Stomach smooth muscle (tissue), 2 donors: Measurements from ENCODE around the gene PCTP.

Experiments
- H3K27ac ChIP-seq: one replicate; pipeline ENCODE4 v1.7.0; 2013; ENCODE audit warnings: mild to moderate bottlenecking, low read length, inconsistent platforms
- H3K27me3 ChIP-seq, 2 donors: one replicate each; pipeline ENCODE4 v1.7.0; 2013; ENCODE audit warnings: low read length in 2 of 2; ENCODE audit not compliant: insufficient read depth in 2 of 2, control insufficient read depth in 1 of 2
- H3K36me3 ChIP-seq, 2 donors: one replicate each; pipeline ENCODE4 v1.7.0; 2013; ENCODE audit warnings: low read length in 2 of 2; ENCODE audit not compliant: control insufficient read depth in 2 of 2, insufficient read depth in 2 of 2
- H3K4me1 ChIP-seq: one replicate; pipeline ENCODE4 v1.7.0; 2013; ENCODE audit warnings: low read length; ENCODE audit not compliant: control insufficient read depth, insufficient read depth
- H3K4me3 ChIP-seq, 2 donors: one replicate each; pipeline ENCODE4 v1.7.0; 2013; ENCODE audit warnings: low read length in 2 of 2
- H3K9ac ChIP-seq, 2 donors: one replicate each; pipeline ENCODE4 v1.7.0; 2013; ENCODE audit warnings: low read length in 2 of 2, mild to moderate bottlenecking in 1 of 2
- H3K9me3 ChIP-seq, 2 donors: one replicate each; pipeline ENCODE4 v1.7.0; 2013; ENCODE audit warnings: low read length in 2 of 2; ENCODE audit not compliant: control insufficient read depth in 2 of 2
- donor health status: healthy.
- donor health status: Pancreatic carcinoma.

The PCTP gene

DNA sequence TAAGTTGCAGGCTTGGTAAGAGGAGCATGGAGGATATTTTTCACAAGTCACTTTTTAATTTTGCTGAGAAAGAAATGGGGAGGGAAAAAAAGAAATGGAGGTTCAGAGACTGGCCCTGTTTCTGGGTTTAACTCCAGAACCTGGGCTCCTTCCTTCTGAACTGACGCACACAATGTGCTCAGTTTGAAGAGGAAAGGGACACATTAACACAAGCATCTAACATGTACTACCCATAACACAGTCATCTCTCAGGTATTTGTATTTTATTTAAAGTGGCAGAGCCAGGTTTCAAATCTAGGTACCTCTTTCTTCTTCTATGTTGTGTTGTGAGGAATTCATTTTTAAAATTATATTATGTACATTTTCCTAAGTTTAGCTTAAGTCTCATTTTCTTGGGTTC lies 22.9 kb upstream of the PCTP start:
- H3K27ac ChIP-seq: peak overlapping the region; percentile 84
- no peaks in the 10 kb centered on the region for H3K36me3 ChIP-seq
- no peaks in the 10 kb centered on the region for H3K27me3 ChIP-seq
- peak overlapping the region; percentile 15 to 31 for H3K9ac ChIP-seq
- H3K4me3 ChIP-seq: no peak overlapping the region
- peaks cover 56% of the 10 kb centered on the region for H3K4me1 ChIP-seq
- no peaks in the 10 kb centered on the region for H3K9me3 ChIP-seq

DNA sequence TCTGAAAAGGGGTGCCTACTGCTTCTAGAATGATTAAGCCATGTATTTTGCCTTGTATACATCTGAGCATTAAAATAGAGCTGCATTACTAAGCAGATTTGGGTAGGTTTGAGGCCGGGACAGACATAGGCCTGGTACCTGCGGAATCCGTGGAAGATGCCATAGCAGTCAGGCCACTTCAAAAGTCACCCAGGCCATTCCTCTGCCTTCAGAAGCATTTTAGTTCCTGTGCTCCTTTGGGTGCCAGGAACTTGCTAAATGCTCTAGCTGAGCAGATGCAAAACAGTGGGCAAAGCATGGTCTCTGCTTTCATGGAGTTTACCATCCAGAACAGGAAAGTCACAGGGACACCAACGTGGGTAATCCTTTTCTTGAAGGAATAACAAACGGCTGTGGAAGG lies 22.5 kb upstream of the PCTP start:
- no peak overlapping the region for H3K4me3 ChIP-seq
- H3K4me1 ChIP-seq: peaks cover 60% of the 10 kb centered on the region
- no peaks in the 10 kb centered on the region for H3K27me3 ChIP-seq
- no peak overlapping the region for H3K9ac ChIP-seq
- H3K36me3 ChIP-seq: no peaks in the 10 kb centered on the region
- no peaks in the 10 kb centered on the region for H3K9me3 ChIP-seq
- H3K27ac ChIP-seq: peak overlapping the region; percentile 84

- no peaks in the 10 kb centered on the region for H3K36me3 ChIP-seq
- H3K9me3 ChIP-seq: no peaks in the 10 kb centered on the region
- peak overlapping the region; percentile 84 for H3K27ac ChIP-seq
- H3K4me3 ChIP-seq: no peak overlapping the region
- no peak overlapping the region for H3K9ac ChIP-seq
- H3K4me1 ChIP-seq: peaks cover 61% of the 10 kb centered on the region
- H3K27me3 ChIP-seq: no peaks in the 10 kb centered on the region
Observed at GRCh38 chr17:55728833-55729232, 22.0 kb upstream of the PCTP start.

GRCh38 chr17:55729484-55729883 lies 21.4 kb upstream of the PCTP start:
- Histone ChIP-seq H3K36me3 (no peaks in the 10 kb centered on the region), H3K4me3 (no peak overlapping the region), H3K27ac (peak overlapping the region; percentile 84), H3K4me1 (peaks cover 59% of the 10 kb centered on the region), H3K9ac (no peak overlapping the region), H3K27me3 (no peaks in the 10 kb centered on the region), H3K9me3 (no peaks in the 10 kb centered on the region)

DNA sequence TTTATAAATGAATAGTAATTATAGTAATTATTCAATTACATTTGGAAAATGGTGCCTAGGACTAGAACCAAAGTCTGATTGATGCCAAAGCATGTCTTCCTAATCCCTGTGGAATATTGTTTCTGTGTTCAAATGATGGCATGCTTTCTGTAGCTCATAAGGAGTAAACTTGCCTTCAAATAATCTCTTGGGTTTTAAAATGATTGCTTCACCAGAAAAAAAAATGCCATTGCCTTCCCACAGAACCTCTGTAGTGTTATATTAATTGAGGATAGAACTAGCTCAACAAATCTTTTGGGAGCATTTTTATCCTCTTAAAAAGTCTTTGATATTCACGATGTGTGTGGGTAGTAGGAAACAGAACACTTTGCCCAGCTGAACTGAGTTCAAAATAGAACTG lies 20.5 kb upstream of the PCTP start:
- Histone ChIP-seq H3K4me1 (peaks cover 60% of the 10 kb centered on the region), H3K4me3 (peak overlapping the region in 1 of 2 donors; percentile 57), H3K27ac (peak overlapping the region; percentile 87)

DNA sequence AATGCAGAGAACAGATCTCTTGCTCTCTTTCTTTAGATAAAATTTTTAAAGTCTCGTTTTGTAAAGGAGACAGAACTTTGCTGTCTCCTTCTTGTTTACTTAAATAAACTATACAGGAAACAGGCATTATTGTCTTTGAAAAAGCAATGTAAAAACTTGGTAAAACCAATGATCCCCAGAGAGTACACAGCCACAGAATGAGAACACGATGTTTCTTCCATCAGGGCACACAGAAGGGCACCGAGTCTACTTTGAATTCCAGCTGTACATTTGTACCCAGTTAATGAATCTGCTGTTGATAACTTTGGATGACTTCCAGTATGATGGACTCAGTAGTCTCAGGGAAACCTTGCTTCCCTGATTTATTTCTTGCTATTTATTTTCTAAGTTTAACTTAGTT lies 20.0 kb upstream of the PCTP start:
- Histone ChIP-seq H3K9me3 (no peaks in the 10 kb centered on the region), H3K4me1 (peaks cover 59% of the 10 kb centered on the region), H3K36me3 (no peaks in the 10 kb centered on the region), H3K27me3 (no peaks in the 10 kb centered on the region), H3K9ac (peak overlapping the region in 1 of 2 donors; percentile 29), H3K27ac (peak overlapping the region; percentile 87), H3K4me3 (peak overlapping the region in 1 of 2 donors; percentile 57)

More for the DNA sequence above, 20.5 kb upstream of the PCTP start:
- Histone ChIP-seq H3K27me3 (no peaks in the 10 kb centered on the region), H3K9ac (peak overlapping the region in 1 of 2 donors; percentile 29), H3K9me3 (no peaks in the 10 kb centered on the region), H3K36me3 (no peaks in the 10 kb centered on the region)

DNA sequence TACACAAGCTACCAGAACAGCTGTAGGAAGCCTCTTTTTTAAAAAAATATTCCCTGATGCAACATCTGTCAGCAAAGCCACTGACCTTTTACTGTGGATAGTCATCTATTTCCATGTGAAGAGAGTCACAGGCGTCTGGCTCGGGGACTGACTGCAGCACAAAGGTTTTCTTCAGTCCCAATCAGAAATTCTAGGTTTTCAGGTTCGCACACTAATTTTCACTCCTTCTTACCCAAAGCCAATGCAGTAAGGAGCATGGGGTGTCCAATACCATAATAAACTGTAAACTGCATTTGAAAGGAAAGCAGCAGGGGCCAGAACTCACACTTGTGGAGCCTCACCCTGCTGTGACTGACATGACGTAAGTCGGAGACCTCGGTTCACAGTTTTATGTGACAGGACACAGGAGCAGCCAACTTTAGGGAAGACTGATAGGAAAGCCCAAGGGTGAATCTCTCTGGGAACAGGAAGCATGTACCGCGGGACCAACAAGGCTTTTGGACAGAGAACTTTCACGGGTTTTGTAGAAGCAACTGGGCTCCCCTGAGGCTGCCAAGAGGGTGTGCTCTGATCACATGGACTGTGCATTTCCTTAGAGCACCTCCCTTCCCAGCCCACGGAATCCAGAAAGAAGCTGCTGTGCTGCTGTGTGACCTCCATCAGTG lies 19.1 kb upstream of the PCTP start:
- peak overlapping the region; percentile 3 to 57 for H3K4me3 ChIP-seq

GRCh38 chr17:55734128-55734781 lies 16.6 kb upstream of the PCTP start:
- H3K27me3 ChIP-seq: no peaks in the 10 kb centered on the region
- H3K36me3 ChIP-seq: no peaks in the 10 kb centered on the region
- H3K9me3 ChIP-seq: no peaks in the 10 kb centered on the region
- H3K4me1 ChIP-seq: peaks cover 34% of the 10 kb centered on the region
- no peak overlapping the region for H3K4me3 ChIP-seq
- H3K9ac ChIP-seq: peak overlapping the region in 1 of 2 donors; percentile 16
- H3K27ac ChIP-seq: peak overlapping the region; percentile 2

More for the DNA sequence above, 19.1 kb upstream of the PCTP start:
- H3K9me3 ChIP-seq: no peaks in the 10 kb centered on the region
- peaks cover 50% of the 10 kb centered on the region for H3K4me1 ChIP-seq
- no peaks in the 10 kb centered on the region for H3K36me3 ChIP-seq
- H3K27me3 ChIP-seq: no peaks in the 10 kb centered on the region
- H3K9ac ChIP-seq: peak overlapping the region; percentile 1 to 6
- H3K27ac ChIP-seq: peak overlapping the region; percentile 87

- Histone ChIP-seq H3K27me3 (no peaks in the 10 kb centered on the region), H3K36me3 (no peaks in the 10 kb centered on the region), H3K4me3 (no peak overlapping the region), H3K4me1 (peaks cover 32% of the 10 kb centered on the region), H3K27ac (no peak overlapping the region), H3K9ac (no peak overlapping the region), H3K9me3 (no peaks in the 10 kb centered on the region)
Observed at GRCh38 chr17:55735731-55736405, 15.0 kb upstream of the PCTP start.

DNA sequence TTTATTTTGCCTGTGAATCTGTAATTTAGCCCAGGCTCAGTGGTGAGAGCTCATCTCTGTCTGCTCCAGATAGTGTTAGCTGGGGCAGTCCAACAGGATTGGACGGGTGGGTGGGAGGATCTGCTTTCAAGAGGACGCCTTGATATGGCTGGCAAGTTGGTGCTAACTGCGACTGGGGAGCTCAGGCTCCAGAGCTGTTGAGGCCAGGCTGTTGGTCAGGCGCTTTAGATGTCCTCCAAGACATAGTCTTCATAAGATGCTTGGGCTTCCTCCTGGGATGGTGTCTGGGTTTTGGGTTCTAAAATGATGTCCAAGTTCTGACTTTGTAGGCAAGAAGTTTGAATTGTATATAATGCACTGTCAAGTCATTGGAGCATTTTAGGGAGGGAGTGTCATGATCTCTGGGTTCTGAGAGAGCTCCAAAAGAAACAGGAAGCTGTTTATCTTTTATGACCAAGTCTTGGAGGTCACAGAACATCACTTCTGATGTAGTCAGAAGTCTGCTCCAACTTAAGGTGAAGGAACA lies 12.8 kb upstream of the PCTP start:
- H3K27me3 ChIP-seq: no peaks in the 10 kb centered on the region
- H3K9me3 ChIP-seq: no peaks in the 10 kb centered on the region
- no peak overlapping the region for H3K4me3 ChIP-seq
- H3K27ac ChIP-seq: no peak overlapping the region
- peaks cover 10% of the 10 kb centered on the region for H3K4me1 ChIP-seq
- H3K9ac ChIP-seq: no peak overlapping the region
- no peaks in the 10 kb centered on the region for H3K36me3 ChIP-seq
